ENCODE data around the gene CLDN8. TPM values are rescaled to one million over a fixed set of nuclear protein-coding genes. Genes with fewer than 3 reads are reported as not detected.

CLDN8 gene
- total and polyA plus RNA-seq, 10 of the 15 experiments (the other 5 are each of a cell fraction or from before 2014, with no cell fraction given), result not detected

DNA sequence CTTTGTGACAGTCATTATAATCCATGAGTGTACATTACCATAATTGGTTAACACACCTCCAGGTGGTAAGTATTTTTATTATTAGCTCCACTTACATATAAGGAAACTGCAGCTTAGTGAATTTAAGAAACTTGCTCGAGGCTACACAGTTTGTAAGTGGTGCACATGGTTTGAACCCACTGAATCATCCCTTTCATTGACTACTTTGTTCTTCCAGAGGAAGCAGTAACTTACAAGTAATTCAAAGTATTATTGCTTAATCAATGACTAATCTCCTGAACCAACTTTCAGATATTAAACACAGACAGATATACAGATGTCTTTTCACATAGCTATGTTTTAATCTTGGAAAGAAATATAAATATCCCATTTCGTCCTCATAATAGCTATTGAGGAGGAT lies 18.7 kb upstream of the CLDN8 start:
- Histone ChIP-seq H3K36me3 (ENCODE audit: control insufficient read depth in 2 of 2, insufficient read depth in 2 of 2, low read length in 1 of 2) (no peaks in the 10 kb centered on the region), H2AFZ (ENCODE audit: control insufficient read depth, low read depth, low read length) (no peak overlapping the region), H4K20me1 (ENCODE audit: control insufficient read depth, insufficient read depth) (no peaks in the 10 kb centered on the region), H3K9ac (ENCODE audit: control insufficient read depth, insufficient read depth, low read length) (no peak overlapping the region), H3K27me3 (replicated peaks in 1 of 2; ENCODE audit: control insufficient read depth in 2 of 2, insufficient read depth in 2 of 2, low read length in 1 of 2) (no peaks in the 10 kb centered on the region), H3K4me1 (ENCODE audit: control insufficient read depth, insufficient read depth, low read length) (no peaks in the 10 kb centered on the region), H3K4me2 (ENCODE audit: control insufficient read depth, insufficient read depth) (no peak overlapping the region), H3K4me3 (no peak overlapping the region), H3K27ac (ENCODE audit: control insufficient read depth, insufficient read depth) (no peak overlapping the region), H3K9me3 (replicated peaks; ENCODE audit: control insufficient read depth, insufficient read depth, low read length) (no peaks in the 10 kb centered on the region), H3K79me2 (ENCODE audit: control insufficient read depth, insufficient read depth, low read length) (no peaks in the 10 kb centered on the region)
- 0% methylated on average over 2 of the region's 2 CpGs for WGBS (ENCODE audit: insufficient coverage, insufficient replicate concordance, low lambda C conversion rate, missing lambda C conversion rate)
- no peak for TF ChIP-seq TAF1 (IDR thresholded peaks at IDR 0.05; ENCODE audit: borderline replicate concordance, low read depth, low read length)
- no peak for TF ChIP-seq ETV6 (conservative IDR thresholded peaks at IDR 0.05 in 1 of 2, IDR thresholded peaks at IDR 0.05 in 1 of 2; ENCODE audit: borderline replicate concordance in 1 of 2, low read depth in 1 of 2)
- no peak for TF ChIP-seq BCL11A (IDR thresholded peaks at IDR 0.05; ENCODE audit: low read depth, low read length)
- TF ChIP-seq, protein P1, sequence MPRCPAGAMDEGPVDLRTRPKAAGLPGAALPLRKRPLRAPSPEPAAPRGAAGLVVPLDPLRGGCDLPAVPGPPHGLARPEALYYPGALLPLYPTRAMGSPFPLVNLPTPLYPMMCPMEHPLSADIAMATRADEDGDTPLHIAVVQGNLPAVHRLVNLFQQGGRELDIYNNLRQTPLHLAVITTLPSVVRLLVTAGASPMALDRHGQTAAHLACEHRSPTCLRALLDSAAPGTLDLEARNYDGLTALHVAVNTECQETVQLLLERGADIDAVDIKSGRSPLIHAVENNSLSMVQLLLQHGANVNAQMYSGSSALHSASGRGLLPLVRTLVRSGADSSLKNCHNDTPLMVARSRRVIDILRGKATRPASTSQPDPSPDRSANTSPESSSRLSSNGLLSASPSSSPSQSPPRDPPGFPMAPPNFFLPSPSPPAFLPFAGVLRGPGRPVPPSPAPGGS (IDR thresholded peaks at IDR 0.05; ENCODE audit: borderline replicate concordance, insufficient read depth, low read depth, low read length, poor library complexity, severe bottlenecking), result no peak
- no peak for TF ChIP-seq FOS (IDR thresholded peaks at IDR 0.05; ENCODE audit: borderline replicate concordance, extremely low read depth, insufficient read length)
- TF ChIP-seq NFYA (IDR thresholded peaks at IDR 0.05; ENCODE audit: borderline replicate concordance, low read depth, low read length), result no peak
- in situ Hi-C loops (cut with MboI) (no loop called here), intact Hi-C loops (cut with micrococcal nuclease; ENCODE audit: unreplicated experiment) (no loop called here)
- RAD21 ChIA-PET (ENCODE audit: unreplicated experiment), result no interaction called here
- FAIRE-seq, result no peak
- CTCF ChIA-PET, result interaction anchor here (1.3 kb wide), 1 partner anchor 9 kb away, joined by 3 read pairs; no protein-coding TSS in a partner anchor
- SMC1A ChIA-PET (ENCODE audit: uncharacterized antibody, unreplicated experiment), result interaction anchor here (1.0 to 1.5 kb wide), 2 partner anchors 9 to 10 kb away, joined by 3 to 4 read pairs; no protein-coding TSS in a partner anchor
- ATAC-seq, result no peak
- no peak for DNase-seq (ENCODE audit: low read depth, low spot score)
- BruUV-seq (replicated peaks), result no TSS peak
- POLR2A ChIA-PET, result no interaction called here

DNA sequence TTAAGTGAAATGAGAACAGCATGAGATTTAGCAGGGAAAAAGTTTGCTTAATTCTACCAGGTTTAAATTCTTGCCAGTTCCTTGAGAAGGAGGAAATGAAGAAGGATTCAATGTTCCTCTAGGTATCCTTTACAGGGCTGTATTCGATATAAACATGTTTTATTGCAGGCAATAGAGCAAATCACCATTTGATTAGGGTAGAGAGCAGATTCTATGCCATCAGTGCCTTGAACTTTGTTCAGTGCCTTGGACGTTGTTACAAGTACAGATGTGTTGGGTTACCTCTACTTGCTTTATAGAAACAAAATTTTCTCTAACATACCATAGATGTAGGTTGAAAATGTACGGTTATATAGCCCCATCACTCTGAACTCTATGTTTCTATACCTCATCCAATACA lies 18.2 kb upstream of the CLDN8 start:
- ChIA-PET CTCF (no interaction called here), RAD21 (ENCODE audit: unreplicated experiment) (no interaction called here), SMC1A (ENCODE audit: uncharacterized antibody, unreplicated experiment) (no interaction called here), POLR2A (no interaction called here)
- Histone ChIP-seq H3K79me2 (ENCODE audit: control insufficient read depth, insufficient read depth, low read length) (no peaks in the 10 kb centered on the region), H4K20me1 (ENCODE audit: control insufficient read depth, insufficient read depth) (no peaks in the 10 kb centered on the region), H3K4me3 (no peak overlapping the region), H3K9ac (ENCODE audit: control insufficient read depth, insufficient read depth, low read length) (no peak overlapping the region), H3K4me2 (ENCODE audit: control insufficient read depth, insufficient read depth) (no peak overlapping the region), H3K27ac (ENCODE audit: control insufficient read depth, insufficient read depth) (no peak overlapping the region), H3K9me3 (replicated peaks; ENCODE audit: control insufficient read depth, insufficient read depth, low read length) (no peaks in the 10 kb centered on the region), H2AFZ (ENCODE audit: control insufficient read depth, low read depth, low read length) (no peak overlapping the region), H3K27me3 (replicated peaks in 1 of 2; ENCODE audit: control insufficient read depth in 2 of 2, insufficient read depth in 2 of 2, low read length in 1 of 2) (no peaks in the 10 kb centered on the region), H3K36me3 (ENCODE audit: control insufficient read depth in 2 of 2, insufficient read depth in 2 of 2, low read length in 1 of 2) (no peaks in the 10 kb centered on the region), H3K4me1 (ENCODE audit: control insufficient read depth, insufficient read depth, low read length) (no peaks in the 10 kb centered on the region)
- in situ Hi-C loops (cut with MboI) (no loop called here), intact Hi-C loops (cut with micrococcal nuclease; ENCODE audit: unreplicated experiment) (no loop called here)
- ATAC-seq (no peak), DNase-seq (ENCODE audit: low read depth, low spot score) (no peak), FAIRE-seq (no peak)
- WGBS (ENCODE audit: insufficient coverage, insufficient replicate concordance, low lambda C conversion rate, missing lambda C conversion rate), result 2% methylated on average over 3 of the region's 3 CpGs
- no peak for TF ChIP-seq NR2F1 (conservative IDR thresholded peaks at IDR 0.05)
- TF ChIP-seq NFYA (IDR thresholded peaks at IDR 0.05; ENCODE audit: borderline replicate concordance, low read depth, low read length), result no peak
- no peak for TF ChIP-seq NFXL1 (IDR thresholded peaks at IDR 0.05; ENCODE audit: borderline replicate concordance)
- no peak for TF ChIP-seq CBX5 (IDR thresholded peaks at IDR 0.05; ENCODE audit: low read depth)
- TF ChIP-seq SRF (IDR thresholded peaks at IDR 0.05; ENCODE audit: low read depth in 2 of 2, low read length in 2 of 2), result no peak
- no peak for TF ChIP-seq SUZ12 (IDR thresholded peaks at IDR 0.05; ENCODE audit: unreplicated experiment)
- no peak for TF ChIP-seq POLR2AphosphoS2 (IDR thresholded peaks at IDR 0.05; ENCODE audit: low read depth, low read length)
- TF ChIP-seq CEBPB (IDR thresholded peaks at IDR 0.05; ENCODE audit: borderline replicate concordance in 1 of 2, low read depth in 2 of 2, low read length in 2 of 2), result no peak
- TF ChIP-seq RELA (IDR thresholded peaks at IDR 0.05; ENCODE audit: borderline replicate concordance, partially characterized antibody), result no peak
- BruUV-seq (replicated peaks), result no TSS peak
